CD14-positive monocyte (primary cell): ENCODE data around the gene CCNB1. TPM values are rescaled to one million over a fixed set of nuclear protein-coding genes. Genes with fewer than 3 reads are reported as not detected.

Source experiments
- DNase-seq, 3 donors: peaks; one replicate each; pipeline ENCODE4 v3.0.0-alpha.2; 2011 to 2022
- H2AFZ ChIP-seq: 2 replicates; pipeline ENCODE4 v1.6.0; 2012; ENCODE audit warnings: mild to moderate bottlenecking, low read depth, low read length, inconsistent platforms; ENCODE audit not compliant: insufficient read depth, poor library complexity, severe bottlenecking
- H3K27ac ChIP-seq, 2 donors: 1 replicate in 1 of 2; 2 replicates in 1 of 2; pipeline ENCODE4 v1.5.1; 2012 to 2013; ENCODE audit warnings: low read length in 2 of 2, control low read depth in 1 of 2, inconsistent platforms in 1 of 2, low read depth in 1 of 2, mild to moderate bottlenecking in 1 of 2
- H3K27me3 ChIP-seq, 2 donors: one replicate each; pipeline versions ENCODE4 v1.6.0 to v1.6.1; 2011 to 2013; ENCODE audit warnings: low read length in 2 of 2; ENCODE audit not compliant: control insufficient read depth in 2 of 2, insufficient read depth in 2 of 2
- H3K36me3 ChIP-seq, 2 donors: replicated peaks in 1 of 2; 1 replicate in 1 of 2; 2 replicates in 1 of 2; pipeline versions ENCODE4 v1.5.1 to v1.6.1; 2012 to 2013; ENCODE audit warnings: low read length in 2 of 2, control low read depth in 1 of 2, inconsistent platforms in 1 of 2, mild to moderate bottlenecking in 1 of 2; ENCODE audit not compliant: insufficient read depth in 2 of 2, control insufficient read depth in 1 of 2
- H3K4me1 ChIP-seq, 2 donors: 1 replicate in 1 of 2; 2 replicates in 1 of 2; pipeline versions ENCODE4 v1.5.1 to v1.6.1; 2012 to 2013; ENCODE audit warnings: low read length in 2 of 2, control low read depth in 1 of 2, inconsistent platforms in 1 of 2, mild to moderate bottlenecking in 1 of 2, moderate library complexity in 1 of 2; ENCODE audit not compliant: insufficient read depth in 2 of 2, control insufficient read depth in 1 of 2
- H3K4me2 ChIP-seq: replicated peaks from 2 replicates; pipeline ENCODE3; 2012; ENCODE audit warnings: low read length, moderate library complexity, mild to moderate bottlenecking; ENCODE audit not compliant: poor library complexity, severe bottlenecking; ENCODE audit errors: extremely low read depth
- H3K4me3 ChIP-seq, 3 experiments: fragments of 200-600 bp in 1 of 3; sonication (generic) in 1 of 3; replicated peaks in 1 of 3; 1 replicate in 2 of 3; 2 replicates in 1 of 3; pipeline ENCODE4 v1.5.1; 2011 to 2013; ENCODE audit warnings: low read length in 3 of 3, mild to moderate bottlenecking in 3 of 3, control low read depth in 2 of 3, low read depth in 2 of 3, inconsistent platforms in 1 of 3, moderate library complexity in 1 of 3
- H3K79me2 ChIP-seq: 2 replicates; pipeline ENCODE4 v1.6.0; 2012; ENCODE audit warnings: mild to moderate bottlenecking, control low read depth, inconsistent platforms, low read length, moderate library complexity; ENCODE audit not compliant: insufficient read depth
- H3K9ac ChIP-seq: 2 replicates; pipeline ENCODE4 v1.6.0; 2017; ENCODE audit warnings: low read length, mild to moderate bottlenecking; ENCODE audit not compliant: insufficient read depth, poor library complexity, severe bottlenecking
- H3K9me3 ChIP-seq, 2 donors: replicated peaks in 1 of 2; 1 replicate in 1 of 2; 2 replicates in 1 of 2; pipeline versions ENCODE4 v1.5.1 to v1.6.1; 2012 to 2013; ENCODE audit warnings: low read length in 2 of 2, control low read depth in 1 of 2; ENCODE audit not compliant: control insufficient read depth in 1 of 2, insufficient read depth in 1 of 2
- H4K20me1 ChIP-seq: 2 replicates; pipeline ENCODE4 v1.6.0; 2012; ENCODE audit warnings: mild to moderate bottlenecking, low read length, control low read depth, moderate library complexity; ENCODE audit not compliant: insufficient read depth
- H3K27ac Mint-ChIP-seq, 7 donors: one replicate each; pipeline ENCODE4 v1.8.0; 2020; ENCODE audit warnings: mild to moderate bottlenecking in 7 of 7, mixed read lengths in 7 of 7, moderate library complexity in 6 of 7, inconsistent platforms in 2 of 7
- H3K27me3 Mint-ChIP-seq, 3 donors: one replicate each; pipeline ENCODE4 v1.8.0; 2021 to 2022; ENCODE audit warnings: low read depth in 3 of 3, mild to moderate bottlenecking in 3 of 3, mixed read lengths in 3 of 3, moderate library complexity in 3 of 3, inconsistent platforms in 1 of 3
- H3K36me3 Mint-ChIP-seq, 2 donors: one replicate each; pipeline ENCODE4 v1.8.0; 2020; ENCODE audit warnings: mixed read lengths in 2 of 2, inconsistent platforms in 1 of 2, mild to moderate bottlenecking in 1 of 2
- H3K4me1 Mint-ChIP-seq: one replicate; pipeline ENCODE4 v1.8.0; 2020; ENCODE audit warnings: mild to moderate bottlenecking, mixed read lengths
- H3K4me3 Mint-ChIP-seq, 2 donors: one replicate each; pipeline ENCODE4 v1.8.0; 2020; ENCODE audit warnings: mild to moderate bottlenecking in 2 of 2, mixed read lengths in 2 of 2, moderate library complexity in 1 of 2
- H3K9me3 Mint-ChIP-seq, 7 donors: one replicate each; pipeline ENCODE4 v1.8.0; 2020 to 2022; ENCODE audit warnings: mixed read lengths in 7 of 7, mild to moderate bottlenecking in 6 of 7, moderate library complexity in 6 of 7, inconsistent platforms in 2 of 7
- CTCF ChIP-seq: fragments of 200-600 bp; IDR thresholded peaks from one replicate; pipeline ENCODE4 v1.8.0; 2022; ENCODE audit warnings: antibody characterized with exemption, mild to moderate bottlenecking
- WGBS: methylation state at CpG from one replicate; pipeline ENCODE4 v1.1.5; 2013; ENCODE audit warnings: missing lambda C conversion rate; ENCODE audit not compliant: insufficient coverage; 5-methylcytosine and 5-hydroxymethylcytosine counted together
- intact Hi-C, 2 donors: fragments of 100-400 bp; cut with micrococcal nuclease; formaldehyde crosslinking; loops; one replicate each; pipeline versions ENCODE4 v1.15.0 to v1.15.1; 2023
- polyA plus RNA-seq, 3 donors: library from polyadenylated mRNA; depleted of rRNA in 1 of 3; unstranded in 2 of 3; stranded (reverse) in 1 of 3; fragments of 300-500 nt in 2 of 3; fragments of >200 nt in 1 of 3; fragmentation: Illumina TruSeq in 2 of 3; gene quantifications; 1 replicate in 2 of 3; 2 replicates in 1 of 3; pipeline ENCODE4 v1.2.3, GENCODE V29; 2012 to 2021

The CCNB1 gene
- polyA plus RNA-seq, 3 donors, result 0.64 to 2.6 (median 1.6) TPM

- peak overlapping the region; percentile 88 to 97 (median 95) for H3K27ac Mint-ChIP-seq
- WGBS, result 25% methylated on average over 7 of the region's 8 CpGs
- Histone ChIP-seq H3K27me3 (no peaks in the 10 kb centered on the region), H3K9me3 (no peaks in the 10 kb centered on the region), H3K9ac (peak overlapping the region; percentile 68), H2AFZ (peak overlapping the region; percentile 100), H3K27ac (peak overlapping the region; percentile 57 to 89), H3K4me2 (peak overlapping the region; percentile 92), H3K4me1 (peaks cover 12 to 17% of the 10 kb centered on the region in 2 donors), H3K36me3 (no peaks in the 10 kb centered on the region), H3K4me3 (peak overlapping the region; percentile 84 to 99 (median 88)), H4K20me1 (no peaks in the 10 kb centered on the region), H3K79me2 (no peaks in the 10 kb centered on the region)
- peaks cover 0 to 2% (median 0%) of the 10 kb centered on the region in 3 donors for H3K27me3 Mint-ChIP-seq
- H3K4me1 Mint-ChIP-seq, result peaks cover 14% of the 10 kb centered on the region
- peaks cover 0 to 3% of the 10 kb centered on the region in 2 donors for H3K36me3 Mint-ChIP-seq
- no peak for DNase-seq
- H3K9me3 Mint-ChIP-seq, result no peaks in the 10 kb centered on the region
- H3K4me3 Mint-ChIP-seq, result peak overlapping the region; percentile 93 to 97
- TF ChIP-seq CTCF, result no peak
- intact Hi-C loops, result loop anchor here in 1 of 2 donors (2.0 kb wide), 1 partner anchor 22 kb away; the partner anchor contains the start of gene CCNB1
Observed at GRCh38 chr5:69188811-69189161, 21.8 kb downstream of the CCNB1 start.

GRCh38 chr5:69189162-69190086 lies 22.5 kb downstream of the CCNB1 start, which contains the start of gene CENPH:
CENPH (plus strand) TSS chr5:69189583; CDS start chr5:69189635, 52 bp downstream.
- DNase-seq, result peak; percentile 78 to 81 (median 79)
- no peak for TF ChIP-seq CTCF
- Mint-ChIP-seq H3K27me3 (peaks cover 0 to 2% (median 0%) of the 10 kb centered on the region in 3 donors), H3K4me3 (peak within 1 kb of the TSS; percentile 93 to 97), H3K4me1 (peaks cover 14% of the 10 kb centered on the region), H3K36me3 (peaks cover 0 to 3% of the 10 kb centered on the region in 2 donors), H3K9me3 (no peaks in the 10 kb centered on the region), H3K27ac (peak within 1 kb of the TSS; percentile 88 to 97 (median 95))
- Histone ChIP-seq H3K27me3 (no peaks in the 10 kb centered on the region), H3K79me2 (no peaks in the 10 kb centered on the region), H3K9ac (peak within 1 kb of the TSS; percentile 68), H3K36me3 (no peaks in the 10 kb centered on the region), H2AFZ (peak within 1 kb of the TSS; percentile 100), H3K4me2 (peak within 1 kb of the TSS; percentile 92), H3K27ac (peak within 1 kb of the TSS; percentile 57 to 89), H4K20me1 (no peaks in the 10 kb centered on the region), H3K4me3 (peak within 1 kb of the TSS; percentile 84 to 99 (median 88)), H3K9me3 (no peaks in the 10 kb centered on the region), H3K4me1 (peaks cover 12 to 17% of the 10 kb centered on the region in 2 donors)
- under 1% methylated on average over 50 of the region's 55 CpGs for WGBS
- intact Hi-C loops, result loop anchor here in 1 of 2 donors (2.0 kb wide), 2 partner anchors 23 to 27 kb away; partner anchors contain the start of gene CCNB1
